HG02970 (cell line): ENCODE data around the gene SLC5A5.
"Not testable (repeated sequence)": the region's sequence is repeated elsewhere in the genome, so short reads cannot be mapped to it uniquely, and the experiment has no call there.

Source experiments
- ATAC-seq: cut with Tn5 transposase; IDR thresholded peaks from one replicate; pipeline ENCODE4 v1.9.1; 2021; ENCODE audit warnings: mild to moderate bottlenecking, moderate library complexity, moderate number of reproducible peaks; ENCODE audit not compliant: unreplicated experiment, low FRiP score

Gene SLC5A5

GRCh38 chr19:17869114-17869608 is 2.6 kb upstream of the SLC5A5 start:
- ATAC-seq, result no peak

GRCh38 chr19:17871032-17871877 is 490 bp upstream of the SLC5A5 start:
- no peak for ATAC-seq

GRCh38 chr19:17872251-17873001 is 681 bp downstream of the SLC5A5 start:
- ATAC-seq, result no peak

GRCh38 chr19:17873786-17874757 is 2.3 kb downstream of the SLC5A5 start:
- ATAC-seq, result no peak

- no peak for ATAC-seq
Measured at GRCh38 chr19:17874758-17875135, 3.0 kb downstream of the SLC5A5 start.

GRCh38 chr19:17877696-17878095 is 6.0 kb downstream of the SLC5A5 start:
- ATAC-seq, result no peak

- ATAC-seq, result no peak
Measured at GRCh38 chr19:17879466-17879865, 7.7 kb downstream of the SLC5A5 start.

GRCh38 chr19:17881701-17882100 is 10.0 kb downstream of the SLC5A5 start:
- no peak for ATAC-seq

GRCh38 chr19:17883627-17884410 is 12.1 kb downstream of the SLC5A5 start:
- no peak for ATAC-seq

GRCh38 chr19:17886515-17886914 is 14.8 kb downstream of the SLC5A5 start:
- no peak for ATAC-seq

GRCh38 chr19:17887221-17887620 is 15.5 kb downstream of the SLC5A5 start:
- ATAC-seq, result not testable (repeated sequence)

- ATAC-seq, result no peak
Measured at GRCh38 chr19:17888260-17888659, 16.5 kb downstream of the SLC5A5 start.

- no peak for ATAC-seq
Measured at GRCh38 chr19:17889609-17890214, 18.0 kb downstream of the SLC5A5 start.

GRCh38 chr19:17893766-17894165 is 22.0 kb downstream of the SLC5A5 start:
- ATAC-seq, result no peak

GRCh38 chr19:17902701-17903100 is 31.0 kb downstream of the SLC5A5 start:
- ATAC-seq, result no peak

GRCh38 chr19:17908244-17908643 is 36.5 kb downstream of the SLC5A5 start:
- no peak for ATAC-seq

- ATAC-seq, result no peak
Measured at GRCh38 chr19:17909003-17909732, 37.4 kb downstream of the SLC5A5 start.

GRCh38 chr19:17910791-17911360 is 39.1 kb downstream of the SLC5A5 start:
- ATAC-seq, result no peak
